ENCODE results near the gene ABCA7. TPM values are rescaled to one million over a fixed set of nuclear protein-coding genes. Genes with fewer than 3 reads are reported as not detected.

Gene ABCA7
- total and polyA plus RNA-seq, 12 donors: 2.1 to 109 (median 18.8) TPM

DNA sequence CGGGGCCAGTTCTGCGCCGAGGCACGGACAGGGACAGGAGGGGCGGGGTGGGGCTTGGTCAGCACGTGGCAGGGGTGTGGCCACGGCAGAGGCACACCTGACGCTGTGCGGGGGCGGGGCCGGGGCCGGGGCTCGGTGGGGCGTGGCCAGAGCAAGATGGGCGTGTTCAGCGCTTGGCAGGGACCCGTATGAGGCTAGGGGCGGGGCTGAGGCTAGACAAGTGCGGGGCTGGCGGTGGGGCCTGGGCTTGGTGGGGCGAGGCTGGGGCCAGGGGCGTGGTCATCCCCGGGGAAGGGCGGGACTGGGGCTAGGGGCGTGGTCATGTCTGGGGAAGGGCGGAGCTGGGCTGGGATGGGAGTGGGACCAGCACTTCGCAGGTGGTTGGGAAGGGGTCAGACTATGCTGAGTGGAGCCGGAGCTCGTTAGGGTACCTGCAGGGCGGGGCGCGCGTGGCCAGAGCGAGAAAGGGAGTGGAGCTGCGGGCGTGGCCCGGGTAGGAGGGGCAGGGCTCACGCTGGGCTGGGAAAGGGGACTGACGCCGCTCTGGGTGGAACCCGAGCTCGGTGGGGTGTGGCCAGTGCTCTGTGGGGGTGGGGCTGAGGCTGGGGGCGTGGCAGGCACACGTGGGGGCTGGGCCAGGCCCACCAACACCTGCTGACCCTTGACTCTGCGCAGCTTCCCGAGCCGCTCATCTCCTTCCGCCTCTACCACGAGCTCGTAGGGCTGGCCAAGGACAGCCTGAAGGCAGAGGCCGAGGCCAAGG lies 42.4 kb downstream of the ABCA7 start:
- Histone ChIP-seq H3K27me3 (no peaks in the 10 kb centered on the region), H3K27ac (no peak overlapping the region), H3K9me3 (replicated peaks in 1 of 3) (no peaks in the 10 kb centered on the region), H3K4me1 (replicated peaks in 1 of 2) (peaks cover 5 to 10% of the 10 kb centered on the region in 2 donors), H3K4me3 (peak overlapping the region in 1 of 4 donors; percentile 35), H3K36me3 (replicated peaks in 1 of 2) (no peaks in the 10 kb centered on the region)
- DNase-seq: peak in 6 of 7 donors; percentile 79 to 92 (median 82)
- intact Hi-C loops (cut with DNase I): no loop called here
- TF ChIP-seq POLR2A (IDR thresholded peaks at IDR 0.05) (no peak), CTCF (IDR thresholded peaks at IDR 0.05) (no peak)
- 21 to 58% (median 32%) methylated on average over 11 to 50 of the region's 51 CpGs for whole genome bisulfite sequencing, 4 donors

DNA sequence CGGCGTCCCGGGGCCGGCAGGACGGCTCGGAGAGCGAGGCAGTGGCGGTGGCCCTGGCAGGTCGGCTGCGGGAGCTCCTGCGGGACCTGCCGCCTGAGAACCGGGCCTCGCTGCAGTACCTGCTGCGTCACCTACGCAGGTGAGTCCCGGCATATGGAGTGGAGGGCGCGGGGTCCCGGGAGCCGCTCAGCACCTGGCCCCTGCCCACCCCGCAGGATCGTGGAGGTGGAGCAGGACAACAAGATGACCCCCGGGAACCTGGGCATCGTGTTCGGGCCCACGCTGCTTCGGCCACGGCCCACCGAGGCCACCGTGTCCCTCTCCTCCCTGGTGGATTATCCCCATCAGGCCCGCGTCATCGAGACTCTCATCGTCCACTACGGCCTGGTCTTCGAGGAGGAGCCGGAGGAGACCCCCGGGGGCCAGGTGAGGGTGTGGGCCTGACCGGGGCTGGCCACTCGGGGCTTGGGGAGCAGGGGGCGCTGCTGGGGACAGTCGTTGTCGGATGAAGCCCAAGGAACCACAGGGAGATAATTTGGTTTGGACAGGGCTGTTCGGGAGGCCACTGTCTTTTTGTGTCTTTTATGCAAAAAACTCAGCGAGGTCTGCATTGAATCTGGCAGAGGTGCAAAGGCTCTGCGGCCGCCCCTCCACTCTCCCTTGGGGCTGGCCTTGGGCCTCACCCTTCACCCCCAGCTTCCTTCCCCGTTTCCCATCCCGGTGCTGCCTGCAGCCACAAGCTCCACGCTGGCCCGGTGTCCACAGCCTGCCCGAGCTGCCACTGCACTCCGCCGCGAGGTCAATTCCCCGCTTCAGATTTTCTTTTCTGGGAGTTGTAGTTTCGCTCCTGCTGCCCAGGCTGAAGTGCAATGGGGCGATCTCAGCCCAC lies 43.3 kb downstream of the ABCA7 start:
- DNase-seq: peak in 1 of 7 donors; percentile 18
- WGBS, 4 donors: 62 to 87% (median 71%) methylated on average over 33 to 59 of the region's 59 CpGs
- TF ChIP-seq CTCF (IDR thresholded peaks at IDR 0.05): no peak
- no peak for TF ChIP-seq POLR2A (IDR thresholded peaks at IDR 0.05)
- Histone ChIP-seq H3K36me3 (replicated peaks in 1 of 2) (peaks cover 0 to 6% of the 10 kb centered on the region in 2 donors), H3K9me3 (replicated peaks in 1 of 3) (no peaks in the 10 kb centered on the region), H3K4me1 (replicated peaks in 1 of 2) (peaks cover 5 to 10% of the 10 kb centered on the region in 2 donors), H3K27me3 (no peaks in the 10 kb centered on the region), H3K27ac (no peak overlapping the region), H3K4me3 (peak overlapping the region in 1 of 4 donors; percentile 35)
- intact Hi-C loops (cut with DNase I): no loop called here

GRCh38 chr19:1084024-1084868 lies 44.3 kb downstream of the ABCA7 start:
- Histone ChIP-seq H3K27me3 (no peaks in the 10 kb centered on the region), H3K4me1 (replicated peaks in 1 of 2) (peaks cover 5 to 14% of the 10 kb centered on the region in 2 donors), H3K4me3 (no peak overlapping the region), H3K27ac (no peak overlapping the region), H3K36me3 (replicated peaks in 1 of 2) (peaks cover 0 to 15% of the 10 kb centered on the region in 2 donors), H3K9me3 (replicated peaks in 1 of 3) (no peaks in the 10 kb centered on the region)
- intact Hi-C loops (cut with DNase I): no loop called here
- DNase-seq: no peak
- 81 to 89% (median 85%) methylated on average over 32 to 43 of the region's 43 CpGs for WGBS, 4 donors
- TF ChIP-seq POLR2A (IDR thresholded peaks at IDR 0.05): no peak
- TF ChIP-seq CTCF (IDR thresholded peaks at IDR 0.05): no peak

All from adrenal gland (tissue), 12 donors.